Osteocyte (in vitro differentiated cells): ENCODE measurements around the gene ARHGEF7. TPM values are rescaled to one million over a fixed set of nuclear protein-coding genes. Genes with fewer than 3 reads are reported as not detected.
A peak's percentile ranks its signal among the peaks of the same experiment; 100 is the strongest.

Experiments used
- DNase-seq: peaks from one replicate; pipeline ENCODE4 v3.0.0; 2021; ENCODE audit warnings: mixed read lengths; ENCODE audit not compliant: unreplicated experiment; ENCODE audit errors: extremely low spot score
- H3K27ac Mint-ChIP-seq: one replicate; pipeline ENCODE4 v1.8.0; 2021; ENCODE audit warnings: mild to moderate bottlenecking, mixed read lengths; ENCODE audit not compliant: unreplicated experiment
- H3K27me3 Mint-ChIP-seq: one replicate; pipeline ENCODE4 v1.8.0; 2021; ENCODE audit warnings: mixed read lengths; ENCODE audit not compliant: unreplicated experiment
- H3K36me3 Mint-ChIP-seq: one replicate; pipeline ENCODE4 v1.8.0; 2021; ENCODE audit warnings: mixed read lengths; ENCODE audit not compliant: unreplicated experiment
- H3K4me1 Mint-ChIP-seq: one replicate; pipeline ENCODE4 v1.8.0; 2021; ENCODE audit warnings: mixed read lengths; ENCODE audit not compliant: unreplicated experiment
- H3K4me3 Mint-ChIP-seq: one replicate; pipeline ENCODE4 v1.8.0; 2021; ENCODE audit warnings: mild to moderate bottlenecking, moderate library complexity, mixed read lengths; ENCODE audit not compliant: unreplicated experiment
- H3K9me3 Mint-ChIP-seq: one replicate; pipeline ENCODE4 v1.8.0; 2021; ENCODE audit warnings: mixed read lengths; ENCODE audit not compliant: unreplicated experiment
- total RNA-seq: library from RNA; stranded (reverse); gene quantifications from 2 replicates; pipeline ENCODE4 v1.2.1, GENCODE V29; 2021
- TF ChIP-seq, protein P1 (sequence below): fragments of 200-600 bp; sonication (generic); IDR thresholded peaks from 2 replicates; pipeline ENCODE4 v1.5.0; 2021; ENCODE audit warnings: antibody characterized with exemption, mild to moderate bottlenecking, moderate library complexity

Gene ARHGEF7
- total RNA-seq, 1 donor from 2014 or later = 125 TPM

- H3K9me3 Mint-ChIP-seq = no peaks in the 10 kb centered on the region
- H3K36me3 Mint-ChIP-seq = peaks cover 18% of the 10 kb centered on the region
- no peak overlapping the region for H3K4me3 Mint-ChIP-seq
- H3K27me3 Mint-ChIP-seq = no peaks in the 10 kb centered on the region
- H3K4me1 Mint-ChIP-seq = peaks cover 40% of the 10 kb centered on the region
- H3K27ac Mint-ChIP-seq = peak overlapping the region; percentile 61
- TF ChIP-seq, protein P1, sequence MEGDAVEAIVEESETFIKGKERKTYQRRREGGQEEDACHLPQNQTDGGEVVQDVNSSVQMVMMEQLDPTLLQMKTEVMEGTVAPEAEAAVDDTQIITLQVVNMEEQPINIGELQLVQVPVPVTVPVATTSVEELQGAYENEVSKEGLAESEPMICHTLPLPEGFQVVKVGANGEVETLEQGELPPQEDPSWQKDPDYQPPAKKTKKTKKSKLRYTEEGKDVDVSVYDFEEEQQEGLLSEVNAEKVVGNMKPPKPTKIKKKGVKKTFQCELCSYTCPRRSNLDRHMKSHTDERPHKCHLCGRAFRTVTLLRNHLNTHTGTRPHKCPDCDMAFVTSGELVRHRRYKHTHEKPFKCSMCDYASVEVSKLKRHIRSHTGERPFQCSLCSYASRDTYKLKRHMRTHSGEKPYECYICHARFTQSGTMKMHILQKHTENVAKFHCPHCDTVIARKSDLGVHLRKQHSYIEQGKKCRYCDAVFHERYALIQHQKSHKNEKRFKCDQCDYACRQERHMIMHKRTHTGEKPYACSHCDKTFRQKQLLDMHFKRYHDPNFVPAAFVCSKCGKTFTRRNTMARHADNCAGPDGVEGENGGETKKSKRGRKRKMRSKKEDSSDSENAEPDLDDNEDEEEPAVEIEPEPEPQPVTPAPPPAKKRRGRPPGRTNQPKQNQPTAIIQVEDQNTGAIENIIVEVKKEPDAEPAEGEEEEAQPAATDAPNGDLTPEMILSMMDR = no peak
- no peak for DNase-seq
These were observed 41.3 kb downstream of the ARHGEF7 start for GRCh38 chr13:111156421-111156820.

DNA sequence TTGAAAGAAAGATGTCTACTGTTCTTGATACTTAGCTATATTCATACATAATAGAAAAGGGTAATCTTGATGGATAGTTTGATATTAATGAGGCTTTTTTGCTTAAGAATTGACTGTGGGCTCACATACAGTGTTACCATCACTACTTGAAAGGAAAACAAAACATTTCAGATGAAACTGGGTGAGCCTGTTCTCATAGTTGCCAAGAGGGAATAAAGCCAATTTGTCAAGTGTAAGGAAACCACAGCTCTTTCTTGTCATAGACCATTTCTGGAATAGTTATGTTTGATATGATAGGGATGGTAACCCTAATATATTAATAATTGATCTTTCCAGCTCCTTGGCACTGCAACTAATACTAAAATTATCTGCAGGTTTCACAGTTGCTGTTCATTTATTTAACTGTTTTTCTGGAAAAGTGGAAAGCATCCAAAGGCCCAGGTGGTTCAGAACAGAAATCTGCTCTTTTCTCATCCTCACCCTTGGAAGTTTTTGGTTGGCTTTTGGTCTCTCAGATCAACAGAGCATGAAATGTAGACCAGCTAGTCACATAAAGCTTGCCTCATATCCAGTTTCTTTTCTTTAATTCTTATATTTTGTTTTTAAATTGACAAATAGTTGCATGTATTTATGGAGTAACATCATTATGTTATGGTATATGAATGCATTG, 43.2 kb downstream of the ARHGEF7 start:
- TF ChIP-seq, protein P1 = no peak
- Mint-ChIP-seq H3K36me3 (peaks cover 23% of the 10 kb centered on the region), H3K4me3 (no peak overlapping the region), H3K27ac (no peak overlapping the region), H3K9me3 (no peaks in the 10 kb centered on the region), H3K4me1 (peaks cover 33% of the 10 kb centered on the region), H3K27me3 (no peaks in the 10 kb centered on the region)
- no peak for DNase-seq

- peaks cover 28% of the 10 kb centered on the region for H3K4me1 Mint-ChIP-seq
- no peak overlapping the region for H3K4me3 Mint-ChIP-seq
- TF ChIP-seq, protein P1 = no peak
- no peak overlapping the region for H3K27ac Mint-ChIP-seq
- H3K27me3 Mint-ChIP-seq = no peaks in the 10 kb centered on the region
- no peak for DNase-seq
- H3K36me3 Mint-ChIP-seq = peaks cover 26% of the 10 kb centered on the region
- no peaks in the 10 kb centered on the region for H3K9me3 Mint-ChIP-seq
These were observed 44.5 kb downstream of the ARHGEF7 start for GRCh38 chr13:111159362-111160320.

DNA sequence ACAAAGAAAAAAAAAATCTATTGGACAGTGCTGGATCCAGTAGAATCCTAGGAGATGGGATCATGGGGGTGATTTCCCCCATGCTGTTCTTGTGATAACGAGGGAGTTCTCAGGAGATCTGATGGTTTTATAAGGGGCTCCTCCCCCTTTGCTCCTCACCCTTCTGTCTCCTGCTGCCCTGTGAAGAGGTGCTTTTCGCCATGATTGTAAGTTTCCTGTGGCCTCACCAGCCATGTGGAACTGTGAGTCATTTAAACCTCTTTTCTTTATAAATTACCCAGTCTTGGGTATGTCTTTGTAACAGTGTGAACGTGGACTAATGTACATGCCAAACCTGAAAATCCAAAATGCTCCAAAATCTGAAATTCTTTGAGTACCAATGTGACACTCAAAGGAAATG, 45.5 kb downstream of the ARHGEF7 start:
- H3K27me3 Mint-ChIP-seq = no peaks in the 10 kb centered on the region

More for the DNA sequence above, 45.5 kb downstream of the ARHGEF7 start:
- Mint-ChIP-seq H3K27ac (no peak overlapping the region), H3K4me1 (peaks cover 19% of the 10 kb centered on the region), H3K4me3 (no peak overlapping the region), H3K9me3 (no peaks in the 10 kb centered on the region), H3K36me3 (peaks cover 29% of the 10 kb centered on the region)
- TF ChIP-seq, protein P1 = no peak
- DNase-seq = no peak
